HEK293 (cell line): Measurements from ENCODE around the gene APOL2.

Experiments
- CTCF ChIA-PET: fragments of 350-600 bp; formaldehyde crosslinking; extraction: SDS; loops from one replicate; lab custom pipeline; 2021; ENCODE audit warnings: antibody characterized with exemption; lab: Yijun Ruan, JAX
- POLR2A ChIA-PET: fragments of 300-600 bp; formaldehyde crosslinking; extraction: SDS; loops from one replicate; lab custom pipeline; 2020; ENCODE audit warnings: antibody characterized with exemption, inconsistent platforms; lab: Yijun Ruan, JAX
- H3K27ac ChIP-seq: fragments of 200-500 bp; sonication (Bioruptor generic); 2 replicates; pipeline ENCODE4 v1.5.1; 2014; ENCODE audit warnings: low read depth, low read length, control low read depth, inconsistent platforms; ENCODE audit errors: extremely low read depth
- H3K36me3 ChIP-seq, 2 experiments: fragments of 200-500 bp in 1 of 2; sonication (Bioruptor generic) in 1 of 2; 1 replicate in 1 of 2; 2 replicates in 1 of 2; pipeline ENCODE4 v1.5.1; 2014 to 2017; ENCODE audit warnings: inconsistent platforms in 2 of 2, low read length in 2 of 2; ENCODE audit not compliant: control insufficient read depth in 2 of 2, insufficient read depth in 1 of 2
- H3K4me1 ChIP-seq: fragments of 200-500 bp; sonication (Bioruptor generic); 2 replicates; pipeline ENCODE4 v1.5.1; 2014; ENCODE audit warnings: mild to moderate bottlenecking, low read length, inconsistent platforms; ENCODE audit not compliant: control insufficient read depth, insufficient read depth
- H3K4me3 ChIP-seq: 2 replicates; pipeline ENCODE4 v1.5.1; 2011; ENCODE audit warnings: low read depth, mild to moderate bottlenecking, control low read depth, low read length, moderate library complexity
- H3K9me3 ChIP-seq: fragments of 200-500 bp; sonication (Bioruptor generic); 2 replicates; pipeline ENCODE4 v1.5.1; 2014; ENCODE audit warnings: low read depth, low read length, inconsistent platforms; ENCODE audit not compliant: control insufficient read depth, insufficient read depth
- HIC1 ChIP-seq: fragments of 450-650 bp; formaldehyde crosslinking; IDR thresholded peaks from 2 replicates; pipeline ENCODE4 v1.5.1; 2016; ENCODE audit warnings: missing biosample characterization, missing genetic modification characterization
- MZF1 ChIP-seq: fragments of 450-650 bp; formaldehyde crosslinking; IDR thresholded peaks from 2 replicates; pipeline ENCODE4 v1.5.1; 2017; ENCODE audit warnings: missing biosample characterization, missing genetic modification characterization, borderline replicate concordance
- OSR2 ChIP-seq: fragments of 450-650 bp; formaldehyde crosslinking; IDR thresholded peaks from 2 replicates; pipeline ENCODE4 v1.5.1; 2016; ENCODE audit warnings: missing biosample characterization, missing genetic modification characterization
- TCF7L2 ChIP-seq: IDR thresholded peaks from 2 replicates; pipeline ENCODE4 v1.6.1; 2011; ENCODE audit warnings: low read depth, mild to moderate bottlenecking, inconsistent platforms, low read length, moderate library complexity, borderline replicate concordance
- ZEB2 ChIP-seq: fragments of 450-650 bp; formaldehyde crosslinking; IDR thresholded peaks from 2 replicates; pipeline ENCODE4 v1.5.1; 2016; ENCODE audit warnings: missing biosample characterization, missing genetic modification characterization
- ZFP69B ChIP-seq: fragments of 450-650 bp; formaldehyde crosslinking; IDR thresholded peaks from 2 replicates; pipeline ENCODE4 v1.5.1; 2016; ENCODE audit warnings: missing biosample characterization, missing genetic modification characterization
- ZNF169 ChIP-seq: fragments of 450-650 bp; formaldehyde crosslinking; IDR thresholded peaks from 2 replicates; pipeline ENCODE4 v1.5.1; 2016; ENCODE audit warnings: missing biosample characterization, missing genetic modification characterization
- ZNF391 ChIP-seq: fragments of 450-650 bp; formaldehyde crosslinking; IDR thresholded peaks from 2 replicates; pipeline ENCODE4 v1.5.1; 2016; ENCODE audit warnings: low read depth, missing biosample characterization, missing genetic modification characterization, borderline replicate concordance
- ZNF473 ChIP-seq: fragments of 450-650 bp; formaldehyde crosslinking; IDR thresholded peaks from 2 replicates; pipeline ENCODE4 v1.5.1; 2017; ENCODE audit warnings: missing biosample characterization, missing genetic modification characterization
- ZNF561 ChIP-seq: fragments of 450-650 bp; IDR thresholded peaks from 2 replicates; pipeline ENCODE4 v1.5.1; 2018; ENCODE audit warnings: missing biosample characterization, missing genetic modification characterization, borderline replicate concordance
- ZNF785 ChIP-seq: fragments of 450-650 bp; formaldehyde crosslinking; IDR thresholded peaks from 2 replicates; pipeline ENCODE4 v1.5.1; 2016; ENCODE audit warnings: missing biosample characterization, missing genetic modification characterization
- TF ChIP-seq, protein P1 (sequence below): fragments of 450-650 bp; formaldehyde crosslinking; IDR thresholded peaks from 2 replicates; pipeline ENCODE4 v1.5.1; 2016; ENCODE audit warnings: missing biosample characterization, missing genetic modification characterization, borderline replicate concordance
- TF ChIP-seq, protein P2 (sequence below): fragments of 450-650 bp; formaldehyde crosslinking; IDR thresholded peaks from 2 replicates; pipeline ENCODE4 v1.5.1; 2016; ENCODE audit warnings: missing biosample characterization, missing genetic modification characterization

The APOL2 gene

DNA sequence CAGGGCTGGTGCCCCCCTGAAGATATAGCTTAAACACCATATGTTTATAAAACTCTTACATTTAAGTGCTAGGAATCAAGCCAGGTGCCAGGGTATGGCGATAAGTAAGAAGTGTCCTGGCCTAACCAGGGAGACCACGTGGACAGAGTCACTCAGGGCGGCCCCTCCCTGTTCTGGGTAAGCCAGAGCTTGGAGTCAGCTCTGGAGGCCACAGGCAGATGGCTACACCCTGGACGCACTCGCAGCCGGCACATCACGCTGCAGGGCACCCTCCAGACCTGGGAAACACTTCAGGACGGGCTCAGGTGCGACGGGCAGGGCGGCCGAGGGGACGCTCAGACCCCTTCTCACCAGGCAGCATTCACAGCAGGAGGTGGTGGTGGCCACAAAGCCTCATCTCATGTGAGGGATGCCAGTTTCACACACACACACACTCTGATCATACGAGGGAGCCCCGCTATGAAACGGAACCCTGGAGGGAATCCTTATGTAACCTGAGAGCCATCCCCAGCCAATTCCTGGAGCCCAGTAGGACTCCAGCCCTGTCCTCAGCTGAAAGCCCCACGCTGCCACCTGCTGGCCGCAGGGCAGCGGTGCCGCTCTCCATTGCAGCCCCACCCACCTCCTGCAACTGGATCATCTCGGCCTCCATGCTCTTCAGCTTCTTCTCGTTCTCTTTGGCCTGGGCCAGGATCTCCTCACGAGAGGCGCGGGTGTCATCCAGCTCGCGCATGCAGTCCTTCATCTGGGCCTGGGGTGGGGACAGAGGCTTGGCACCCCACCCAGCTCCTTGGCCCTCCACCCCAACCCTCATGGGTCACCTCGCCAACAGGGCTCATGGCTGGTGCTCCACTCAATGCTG is 47.0 kb upstream of the APOL2 start (continued):
- TF ChIP-seq, protein P1, sequence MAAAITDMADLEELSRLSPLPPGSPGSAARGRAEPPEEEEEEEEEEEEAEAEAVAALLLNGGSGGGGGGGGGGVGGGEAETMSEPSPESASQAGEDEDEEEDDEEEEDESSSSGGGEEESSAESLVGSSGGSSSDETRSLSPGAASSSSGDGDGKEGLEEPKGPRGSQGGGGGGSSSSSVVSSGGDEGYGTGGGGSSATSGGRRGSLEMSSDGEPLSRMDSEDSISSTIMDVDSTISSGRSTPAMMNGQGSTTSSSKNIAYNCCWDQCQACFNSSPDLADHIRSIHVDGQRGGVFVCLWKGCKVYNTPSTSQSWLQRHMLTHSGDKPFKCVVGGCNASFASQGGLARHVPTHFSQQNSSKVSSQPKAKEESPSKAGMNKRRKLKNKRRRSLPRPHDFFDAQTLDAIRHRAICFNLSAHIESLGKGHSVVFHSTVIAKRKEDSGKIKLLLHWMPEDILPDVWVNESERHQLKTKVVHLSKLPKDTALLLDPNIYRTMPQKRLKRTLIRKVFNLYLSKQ (tag by site-specific recombination) = no peak
- TF ChIP-seq ZNF473 (tag by site-specific recombination) (no peak), HIC1 (tag by site-specific recombination) (no peak)
- TF ChIP-seq, all 188 proteins: peak for 20

- no peak overlapping the region for H3K4me3 ChIP-seq
- TF ChIP-seq ZEB2 = no peak
- ChIA-PET POLR2A (no interaction called here), CTCF (interaction anchor here (0.6 to 4.0 kb wide), 20 partner anchors 9 to 201 kb away, joined by 3 to 47 read pairs (median 4); partner anchors contain the start of genes APOL1 and APOL2)
- H3K27ac ChIP-seq = no peak overlapping the region
- no peaks in the 10 kb centered on the region for H3K9me3 ChIP-seq
- peaks cover 34 to 91% of the 10 kb centered on the region in 2 experiments for H3K36me3 ChIP-seq
- H3K4me1 ChIP-seq = no peaks in the 10 kb centered on the region
These were observed 46.2 kb upstream of the APOL2 start for GRCh38 chr22:36285545-36285944.

DNA sequence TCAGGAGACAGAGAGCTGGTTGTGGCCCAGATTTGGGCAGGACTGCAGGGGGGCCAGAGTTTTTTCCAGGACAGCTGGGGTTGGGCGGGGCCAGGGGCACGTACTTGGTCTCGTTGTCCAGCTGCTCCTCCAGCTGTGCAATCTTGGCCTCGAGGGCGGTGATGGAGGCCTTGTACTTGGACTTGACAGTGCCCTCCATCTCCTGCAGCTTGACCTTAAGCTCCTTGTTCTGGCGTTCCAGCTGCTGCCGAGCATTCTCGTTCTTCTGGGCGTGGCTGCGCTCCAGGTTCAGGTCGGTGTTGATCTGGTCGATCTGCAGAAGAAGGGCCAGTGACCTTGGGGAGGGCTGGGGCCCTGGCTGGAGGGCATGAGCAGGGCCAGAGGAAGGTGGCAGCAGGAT is 45.7 kb upstream of the APOL2 start:
- H3K27ac ChIP-seq = no peak overlapping the region
- H3K9me3 ChIP-seq = no peaks in the 10 kb centered on the region
- peaks cover 34 to 92% of the 10 kb centered on the region in 2 experiments for H3K36me3 ChIP-seq
- no peak overlapping the region for H3K4me3 ChIP-seq
- ChIA-PET CTCF (interaction anchor here (0.6 to 4.0 kb wide), 11 partner anchors 9 to 202 kb away, joined by 3 to 47 read pairs (median 4); no protein-coding TSS in a partner anchor), POLR2A (no interaction called here)
- no peaks in the 10 kb centered on the region for H3K4me1 ChIP-seq
- no peak for TF ChIP-seq MZF1 (tag by site-specific recombination)
- no peak for TF ChIP-seq TCF7L2
- TF ChIP-seq ZNF561 (tag by site-specific recombination) = no peak
- TF ChIP-seq ZEB2 = no peak
- no peak for TF ChIP-seq ZFP69B (tag by site-specific recombination)
- no peak for TF ChIP-seq ZNF169 (tag by site-specific recombination)
- TF ChIP-seq OSR2 = no peak
- no peak for TF ChIP-seq ZNF785 (tag by site-specific recombination)
- TF ChIP-seq ZNF391 (tag by site-specific recombination) = no peak
- TF ChIP-seq, protein P2, sequence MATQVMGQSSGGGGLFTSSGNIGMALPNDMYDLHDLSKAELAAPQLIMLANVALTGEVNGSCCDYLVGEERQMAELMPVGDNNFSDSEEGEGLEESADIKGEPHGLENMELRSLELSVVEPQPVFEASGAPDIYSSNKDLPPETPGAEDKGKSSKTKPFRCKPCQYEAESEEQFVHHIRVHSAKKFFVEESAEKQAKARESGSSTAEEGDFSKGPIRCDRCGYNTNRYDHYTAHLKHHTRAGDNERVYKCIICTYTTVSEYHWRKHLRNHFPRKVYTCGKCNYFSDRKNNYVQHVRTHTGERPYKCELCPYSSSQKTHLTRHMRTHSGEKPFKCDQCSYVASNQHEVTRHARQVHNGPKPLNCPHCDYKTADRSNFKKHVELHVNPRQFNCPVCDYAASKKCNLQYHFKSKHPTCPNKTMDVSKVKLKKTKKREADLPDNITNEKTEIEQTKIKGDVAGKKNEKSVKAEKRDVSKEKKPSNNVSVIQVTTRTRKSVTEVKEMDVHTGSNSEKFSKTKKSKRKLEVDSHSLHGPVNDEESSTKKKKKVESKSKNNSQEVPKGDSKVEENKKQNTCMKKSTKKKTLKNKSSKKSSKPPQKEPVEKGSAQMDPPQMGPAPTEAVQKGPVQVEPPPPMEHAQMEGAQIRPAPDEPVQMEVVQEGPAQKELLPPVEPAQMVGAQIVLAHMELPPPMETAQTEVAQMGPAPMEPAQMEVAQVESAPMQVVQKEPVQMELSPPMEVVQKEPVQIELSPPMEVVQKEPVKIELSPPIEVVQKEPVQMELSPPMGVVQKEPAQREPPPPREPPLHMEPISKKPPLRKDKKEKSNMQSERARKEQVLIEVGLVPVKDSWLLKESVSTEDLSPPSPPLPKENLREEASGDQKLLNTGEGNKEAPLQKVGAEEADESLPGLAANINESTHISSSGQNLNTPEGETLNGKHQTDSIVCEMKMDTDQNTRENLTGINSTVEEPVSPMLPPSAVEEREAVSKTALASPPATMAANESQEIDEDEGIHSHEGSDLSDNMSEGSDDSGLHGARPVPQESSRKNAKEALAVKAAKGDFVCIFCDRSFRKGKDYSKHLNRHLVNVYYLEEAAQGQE (tag by site-specific recombination) = no peak
